Esophagus squamous epithelium (tissue), 5 donors: ENCODE measurements around the gene ACCS. TPM values are rescaled to one million over a fixed set of nuclear protein-coding genes. Genes with fewer than 3 reads are reported as not detected.

ENCODE experiments used
- DNase-seq: peaks from one replicate; lab custom pipeline; 2025; lab: John Stamatoyannopoulos, UW
- H3K27ac ChIP-seq, 4 donors: fragments of 200-600 bp; sonication (generic); one replicate each; pipeline ENCODE4 v1.5.1; 2016 to 2019; ENCODE audit warnings: mild to moderate bottlenecking in 1 of 4
- H3K27me3 ChIP-seq, 4 donors: fragments of 200-600 bp; sonication (generic); 1 replicate in 3 of 4; 2 replicates in 1 of 4; pipeline versions ENCODE4 v1.5.1 to v1.6.0; 2017 to 2021; ENCODE audit warnings: antibody characterized with exemption in 1 of 4
- H3K36me3 ChIP-seq, 3 donors: fragments of 200-600 bp; sonication (generic); one replicate each; pipeline ENCODE4 v1.5.1; 2016 to 2019
- H3K4me1 ChIP-seq, 3 donors: fragments of 200-600 bp; sonication (generic); one replicate each; pipeline ENCODE4 v1.5.1; 2017 to 2019
- H3K4me3 ChIP-seq, 4 donors: fragments of 200-600 bp; sonication (generic); 1 replicate in 3 of 4; 2 replicates in 1 of 4; pipeline ENCODE4 v1.5.1; 2016 to 2019; ENCODE audit warnings: mild to moderate bottlenecking in 2 of 4, moderate library complexity in 1 of 4
- H3K9me3 ChIP-seq, 3 donors: fragments of 200-600 bp; sonication (generic); one replicate each; pipeline ENCODE4 v1.5.1; 2016 to 2019
- CTCF ChIP-seq, 6 experiments: fragments of 450-650 bp in 4 of 6; fragments of 200-600 bp in 2 of 6; sonication (generic) in 2 of 6; IDR thresholded peaks; one replicate each; pipeline ENCODE4 v1.5.1; 2016 to 2019; ENCODE audit warnings: antibody characterized with exemption in 6 of 6, mild to moderate bottlenecking in 4 of 6, moderate library complexity in 4 of 6
- POLR2A ChIP-seq, 4 donors: fragments of 450-650 bp; IDR thresholded peaks; one replicate each; pipeline ENCODE4 v1.6.1; 2017; ENCODE audit warnings: antibody characterized with exemption in 4 of 4, mild to moderate bottlenecking in 4 of 4, moderate library complexity in 3 of 4
- whole genome bisulfite sequencing, 2 donors: methylation state at CpG; one replicate each; pipeline ENCODE4 v1.1.5; 2018; 5-methylcytosine and 5-hydroxymethylcytosine counted together
- intact Hi-C: fragments of 100-400 bp; cut with DNase I; formaldehyde crosslinking; loops from one replicate; pipeline ENCODE4 v1.15.0; 2022
- total RNA-seq, 4 donors: library from RNA; depleted of rRNA; stranded (reverse); fragments of >200 nt; gene quantifications; one replicate each; pipeline ENCODE4 v1.1.0, GENCODE V29; 2016
- donor health status: DM: yes; HTN: yes; CAD: no.

The ACCS gene
- total RNA-seq, 4 donors from 2014 or later: 3.4 to 22.1 (median 4.9) TPM

GRCh38 chr11:44066732-44067141, 667 bp downstream of the ACCS start:
- WGBS, 2 donors: 18 to 21% methylated on average over 10 of the region's 10 CpGs
- Histone ChIP-seq H3K36me3 (peaks cover 0 to 14% (median 0%) of the 10 kb centered on the region in 3 donors), H3K27ac (peak overlapping the region; percentile 88 to 96 (median 90)), H3K4me1 (peaks cover 0 to 25% (median 9%) of the 10 kb centered on the region in 3 donors), H3K27me3 (no peaks in the 10 kb centered on the region), H3K9me3 (no peaks in the 10 kb centered on the region), H3K4me3 (peak overlapping the region; percentile 63 to 92 (median 81))
- no peak for DNase-seq
- intact Hi-C loops: no loop called here
- TF ChIP-seq CTCF (IDR thresholded peaks at IDR 0.05): no peak
- no peak for TF ChIP-seq POLR2A (IDR thresholded peaks at IDR 0.05)

- H3K27me3 ChIP-seq: no peaks in the 10 kb centered on the region
- no peak for DNase-seq
- H3K36me3 ChIP-seq: peaks cover 0 to 20% (median 0%) of the 10 kb centered on the region in 3 donors
- H3K9me3 ChIP-seq: no peaks in the 10 kb centered on the region
- intact Hi-C loops: no loop called here
- 74 to 81% methylated on average over 4 to 5 of the region's 5 CpGs for WGBS, 2 donors
- peak overlapping the region in 3 of 4 donors; percentile 63 to 89 (median 73) for H3K4me3 ChIP-seq
- TF ChIP-seq POLR2A (IDR thresholded peaks at IDR 0.05): no peak
- no peak for TF ChIP-seq CTCF (IDR thresholded peaks at IDR 0.05)
- peaks cover 0 to 25% (median 9%) of the 10 kb centered on the region in 3 donors for H3K4me1 ChIP-seq
- H3K27ac ChIP-seq: peak overlapping the region in 1 of 4 donors; percentile 89
Measured at GRCh38 chr11:44067266-44067665, 1.2 kb downstream of the ACCS start.

DNA sequence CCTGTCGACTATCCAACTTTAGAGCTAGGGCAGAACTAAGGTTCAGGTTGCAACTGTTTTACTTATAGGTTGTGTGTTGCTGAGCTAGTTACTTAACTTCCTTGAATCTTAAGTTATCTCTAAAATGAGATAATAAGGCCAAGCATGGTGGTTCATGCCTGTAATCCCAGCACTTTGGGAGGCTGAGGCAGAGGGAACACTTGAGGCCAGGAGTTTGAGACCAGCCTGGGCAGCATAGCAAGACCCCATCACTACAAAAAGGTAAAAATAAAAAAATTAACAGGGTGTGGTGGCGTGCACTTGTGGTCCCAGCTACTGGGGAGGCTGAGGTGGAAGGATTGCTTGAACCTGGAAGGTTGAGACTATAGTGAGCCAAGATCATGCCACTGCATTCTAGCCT, 2.1 kb downstream of the ACCS start:
- WGBS, 2 donors: 98 to 100% methylated on average over 2 of the region's 2 CpGs
- H3K36me3 ChIP-seq: peaks cover 0 to 29% (median 0%) of the 10 kb centered on the region in 3 donors
- DNase-seq: no peak
- peaks cover 0 to 25% (median 9%) of the 10 kb centered on the region in 3 donors for H3K4me1 ChIP-seq
- H3K27me3 ChIP-seq: no peaks in the 10 kb centered on the region
- H3K27ac ChIP-seq: no peak overlapping the region
- TF ChIP-seq POLR2A (IDR thresholded peaks at IDR 0.05): no peak
- TF ChIP-seq CTCF (IDR thresholded peaks at IDR 0.05): no peak
- no peaks in the 10 kb centered on the region for H3K9me3 ChIP-seq
- no peak overlapping the region for H3K4me3 ChIP-seq
- intact Hi-C loops: no loop called here

- 67 to 100% methylated on average over 1 to 2 of the region's 3 CpGs for WGBS, 2 donors
- Histone ChIP-seq H3K9me3 (no peaks in the 10 kb centered on the region), H3K27me3 (no peaks in the 10 kb centered on the region), H3K4me1 (peaks cover 0 to 16% (median 9%) of the 10 kb centered on the region in 3 donors), H3K4me3 (no peak overlapping the region), H3K27ac (no peak overlapping the region), H3K36me3 (peaks cover 0 to 58% (median 0%) of the 10 kb centered on the region in 3 donors)
- no peak for DNase-seq
- TF ChIP-seq CTCF (IDR thresholded peaks at IDR 0.05) (no peak), POLR2A (IDR thresholded peaks at IDR 0.05) (no peak)
- intact Hi-C loops: no loop called here
Measured at GRCh38 chr11:44071157-44071556, 5.1 kb downstream of the ACCS start.

GRCh38 chr11:44072757-44073658, 6.9 kb downstream of the ACCS start:
- no peak for DNase-seq
- Histone ChIP-seq H3K9me3 (no peaks in the 10 kb centered on the region), H3K27ac (no peak overlapping the region), H3K4me1 (no peaks in the 10 kb centered on the region), H3K27me3 (no peaks in the 10 kb centered on the region), H3K36me3 (peaks cover 0 to 72% (median 0%) of the 10 kb centered on the region in 3 donors), H3K4me3 (no peak overlapping the region)
- WGBS, 2 donors: 89 to 97% methylated on average over 6 to 8 of the region's 8 CpGs
- TF ChIP-seq CTCF (IDR thresholded peaks at IDR 0.05): no peak
- intact Hi-C loops: no loop called here
